HepG2 (cell line): ENCODE data around the gene PEX10. TPM values are rescaled to one million over a fixed set of nuclear protein-coding genes. Genes with fewer than 3 reads are reported as not detected.

Experiments used
- AHR ChIP-seq: IDR thresholded peaks from 2 replicates; pipeline ENCODE4 v1.6.1; 2018; ENCODE audit warnings: missing genetic modification reagents, missing compliant biosample characterization
- BORCS8-MEF2B ChIP-seq: sonication (generic); formaldehyde crosslinking; IDR thresholded peaks from 2 replicates; pipeline ENCODE4 v1.8.0; 2022; ENCODE audit warnings: mild to moderate bottlenecking, missing genetic modification reagents
- CBX2 ChIP-seq, 2 experiments: fragments of 200-600 bp in 1 of 2; sonication (generic); formaldehyde crosslinking in 1 of 2; IDR thresholded peaks; 2 replicates each; pipeline versions ENCODE4 v1.7.0 to v1.8.1; 2018 to 2022; ENCODE audit warnings: low read depth in 2 of 2, low read length in 1 of 2, mild to moderate bottlenecking in 1 of 2, missing genetic modification reagents in 1 of 2
- FIP1L1 ChIP-seq: fragments of 200-400 bp; formaldehyde crosslinking; IDR thresholded peaks from 2 replicates; pipeline ENCODE4 v1.6.1; 2018; ENCODE audit warnings: low read depth, mild to moderate bottlenecking, low read length, moderate library complexity, borderline replicate concordance; ENCODE audit not compliant: insufficient read depth
- FOXK1 ChIP-seq: sonication (generic); formaldehyde crosslinking; IDR thresholded peaks from 2 replicates; pipeline ENCODE4 v1.4.0; 2020; ENCODE audit warnings: low read depth, missing genetic modification reagents, borderline replicate concordance
- HDAC2 ChIP-seq: sonication (generic); formaldehyde crosslinking; IDR thresholded peaks from 2 replicates; pipeline ENCODE4 v1.4.0; 2020; ENCODE audit warnings: missing genetic modification reagents
- REPIN1 ChIP-seq: sonication (generic); formaldehyde crosslinking; IDR thresholded peaks from 2 replicates; pipeline ENCODE4 v1.8.0; 2022; ENCODE audit warnings: missing genetic modification reagents, low read depth, mild to moderate bottlenecking, borderline replicate concordance
- SALL1 ChIP-seq: sonication (generic); formaldehyde crosslinking; IDR thresholded peaks from 2 replicates; pipeline ENCODE4 v1.8.0; 2022; ENCODE audit warnings: mild to moderate bottlenecking, missing genetic modification reagents
- SRSF9 ChIP-seq: fragments of 200-400 bp; formaldehyde crosslinking; IDR thresholded peaks from 2 replicates; pipeline ENCODE4 v1.6.1; 2018; ENCODE audit warnings: borderline replicate concordance, mild to moderate bottlenecking, low read depth, low read length; ENCODE audit not compliant: insufficient read depth, poor library complexity, severe bottlenecking
- ZNF124 ChIP-seq: sonication (generic); formaldehyde crosslinking; IDR thresholded peaks from 2 replicates; pipeline ENCODE4 v1.4.0; 2020; ENCODE audit warnings: missing genetic modification reagents
- ZNF44 ChIP-seq: sonication (generic); formaldehyde crosslinking; IDR thresholded peaks from 2 replicates; pipeline ENCODE4 v1.5.1; 2020; ENCODE audit warnings: mild to moderate bottlenecking, missing genetic modification reagents
- ZNF768 ChIP-seq: sonication (generic); formaldehyde crosslinking; IDR thresholded peaks from 2 replicates; pipeline ENCODE4 v1.4.0; 2020; ENCODE audit warnings: missing genetic modification reagents
- ZNF782 ChIP-seq: sonication (generic); formaldehyde crosslinking; IDR thresholded peaks from 2 replicates; pipeline ENCODE4 v1.4.0; 2020; ENCODE audit warnings: missing genetic modification reagents, mild to moderate bottlenecking, borderline replicate concordance
- polyA plus RNA-seq, 8 experiments: library from polyadenylated mRNA; depleted of rRNA in 3 of 8; stranded (reverse) in 7 of 8; unstranded in 1 of 8; fragments of >200 nt; fragmentation: Illumina TruSeq in 4 of 8; extraction: Trizol in 4 of 8; gene quantifications; 2 replicates each; pipeline versions ENCODE4 v1.2.1 to v1.2.3, GENCODE V29; 2011 to 2016; ENCODE audit warnings: low read depth in 4 of 8, missing spikeins in 1 of 8, mixed read lengths in 1 of 8; ENCODE audit not compliant: insufficient read depth in 1 of 8
- total RNA-seq, 5 experiments: library from RNA; depleted of rRNA; stranded (reverse); fragments of >200 nt; fragmentation: Illumina TruSeq; extraction: Trizol; gene quantifications; 2 replicates each; pipeline ENCODE4 v1.2.3, GENCODE V29; 2016; ENCODE audit warnings: low read depth in 1 of 5
- TF ChIP-seq, protein P1 (sequence below): sonication (generic); formaldehyde crosslinking; IDR thresholded peaks from 2 replicates; pipeline ENCODE4 v1.4.0; 2020; ENCODE audit warnings: missing genetic modification reagents, borderline replicate concordance
- TF ChIP-seq, protein P2 (sequence below): sonication (generic); formaldehyde crosslinking; IDR thresholded peaks from 2 replicates; pipeline ENCODE4 v1.4.0; 2020; ENCODE audit warnings: mild to moderate bottlenecking, low read depth, missing genetic modification reagents
- TF ChIP-seq, protein P3 (sequence below): sonication (generic); formaldehyde crosslinking; IDR thresholded peaks from 2 replicates; pipeline ENCODE4 v1.8.1; 2023; ENCODE audit warnings: mild to moderate bottlenecking, inconsistent platforms, moderate library complexity, missing genetic modification reagents, borderline replicate concordance
- TF ChIP-seq, protein P4 (sequence below): sonication (generic); formaldehyde crosslinking; IDR thresholded peaks from 2 replicates; pipeline ENCODE4 v1.5.0; 2020; ENCODE audit warnings: missing genetic modification reagents
- TF ChIP-seq, protein P5 (sequence below): sonication (generic); formaldehyde crosslinking; IDR thresholded peaks from 2 replicates; pipeline ENCODE4 v1.5.0; 2020; ENCODE audit warnings: missing genetic modification reagents

PEX10 gene
- total and polyA plus RNA-seq, 2 of the 13 experiments (the other 11 are each of a cell fraction or from before 2014, with no cell fraction given) = 16.1 to 39.6 TPM

DNA sequence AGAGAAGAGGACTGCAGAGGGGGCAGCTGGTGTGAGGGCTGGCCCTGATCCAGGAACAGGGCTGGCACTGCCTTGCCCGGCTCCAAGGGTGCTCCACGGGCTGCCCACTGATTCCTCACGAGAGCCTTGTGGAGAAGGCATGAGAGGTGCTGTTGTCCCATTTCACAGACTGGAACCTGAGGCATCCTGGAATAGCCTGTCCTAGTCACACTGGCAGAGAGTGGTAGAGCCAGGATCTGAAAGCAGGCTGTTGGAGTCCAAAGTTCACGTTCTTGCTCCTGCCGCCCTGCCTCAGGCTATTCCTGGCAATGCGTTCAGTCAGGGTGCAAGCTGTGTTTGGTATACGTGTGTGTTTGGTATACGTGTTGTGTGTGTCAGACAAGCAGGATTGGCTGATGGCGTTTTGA, 18.9 kb downstream of the PEX10 start (continued):
- TF ChIP-seq SALL1 (CRISPR knock-in tag) (0 out of 2 replicates have a peak, but pooled peaks have one; percentile 35), ZNF768 (CRISPR knock-in tag) (0 out of 2 replicates have a peak, but pooled peaks have one; percentile 12), ZNF124 (CRISPR knock-in tag) (no peak), FOXK1 (CRISPR knock-in tag) (0 out of 2 replicates have a peak, but pooled peaks have one; percentile 6), CBX2 (IDR thresholded peaks at IDR 0.05; ENCODE audit: low read depth, low read length) (no peak), CBX2 (CRISPR knock-in tag; IDR thresholded peaks at IDR 0.05; ENCODE audit: low read depth) (no peak), ZNF44 (CRISPR knock-in tag) (no peak), SRSF9 (no peak), HDAC2 (CRISPR knock-in tag) (0 out of 2 replicates have a peak, but pooled peaks have one; percentile 37), FIP1L1 (peak; percentile 10; the same call in 1 of the 2 replicates), AHR (CRISPR knock-in tag) (no peak), REPIN1 (CRISPR knock-in tag) (0 out of 2 replicates have a peak, but pooled peaks have one; percentile 23), BORCS8-MEF2B (no peak), ZNF782 (CRISPR knock-in tag) (no peak)
- TF ChIP-seq, protein P1, sequence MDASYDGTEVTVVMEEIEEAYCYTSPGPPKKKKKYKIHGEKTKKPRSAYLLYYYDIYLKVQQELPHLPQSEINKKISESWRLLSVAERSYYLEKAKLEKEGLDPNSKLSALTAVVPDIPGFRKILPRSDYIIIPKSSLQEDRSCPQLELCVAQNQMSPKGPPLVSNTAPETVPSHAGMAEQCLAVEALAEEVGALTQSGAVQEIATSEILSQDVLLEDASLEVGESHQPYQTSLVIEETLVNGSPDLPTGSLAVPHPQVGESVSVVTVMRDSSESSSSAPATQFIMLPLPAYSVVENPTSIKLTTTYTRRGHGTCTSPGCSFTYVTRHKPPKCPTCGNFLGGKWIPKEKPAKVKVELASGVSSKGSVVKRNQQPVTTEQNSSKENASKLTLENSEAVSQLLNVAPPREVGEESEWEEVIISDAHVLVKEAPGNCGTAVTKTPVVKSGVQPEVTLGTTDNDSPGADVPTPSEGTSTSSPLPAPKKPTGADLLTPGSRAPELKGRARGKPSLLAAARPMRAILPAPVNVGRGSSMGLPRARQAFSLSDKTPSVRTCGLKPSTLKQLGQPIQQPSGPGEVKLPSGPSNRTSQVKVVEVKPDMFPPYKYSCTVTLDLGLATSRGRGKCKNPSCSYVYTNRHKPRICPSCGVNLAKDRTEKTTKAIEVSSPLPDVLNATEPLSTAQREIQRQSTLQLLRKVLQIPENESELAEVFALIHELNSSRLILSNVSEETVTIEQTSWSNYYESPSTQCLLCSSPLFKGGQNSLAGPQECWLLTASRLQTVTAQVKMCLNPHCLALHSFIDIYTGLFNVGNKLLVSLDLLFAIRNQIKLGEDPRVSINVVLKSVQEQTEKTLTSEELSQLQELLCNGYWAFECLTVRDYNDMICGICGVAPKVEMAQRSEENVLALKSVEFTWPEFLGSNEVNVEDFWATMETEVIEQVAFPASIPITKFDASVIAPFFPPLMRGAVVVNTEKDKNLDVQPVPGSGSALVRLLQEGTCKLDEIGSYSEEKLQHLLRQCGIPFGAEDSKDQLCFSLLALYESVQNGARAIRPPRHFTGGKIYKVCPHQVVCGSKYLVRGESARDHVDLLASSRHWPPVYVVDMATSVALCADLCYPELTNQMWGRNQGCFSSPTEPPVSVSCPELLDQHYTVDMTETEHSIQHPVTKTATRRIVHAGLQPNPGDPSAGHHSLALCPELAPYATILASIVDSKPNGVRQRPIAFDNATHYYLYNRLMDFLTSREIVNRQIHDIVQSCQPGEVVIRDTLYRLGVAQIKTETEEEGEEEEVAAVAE = no peak
- TF ChIP-seq, protein P2, sequence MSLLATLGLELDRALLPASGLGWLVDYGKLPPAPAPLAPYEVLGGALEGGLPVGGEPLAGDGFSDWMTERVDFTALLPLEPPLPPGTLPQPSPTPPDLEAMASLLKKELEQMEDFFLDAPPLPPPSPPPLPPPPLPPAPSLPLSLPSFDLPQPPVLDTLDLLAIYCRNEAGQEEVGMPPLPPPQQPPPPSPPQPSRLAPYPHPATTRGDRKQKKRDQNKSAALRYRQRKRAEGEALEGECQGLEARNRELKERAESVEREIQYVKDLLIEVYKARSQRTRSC (CRISPR knock-in tag) = no peak
- TF ChIP-seq, protein P3, sequence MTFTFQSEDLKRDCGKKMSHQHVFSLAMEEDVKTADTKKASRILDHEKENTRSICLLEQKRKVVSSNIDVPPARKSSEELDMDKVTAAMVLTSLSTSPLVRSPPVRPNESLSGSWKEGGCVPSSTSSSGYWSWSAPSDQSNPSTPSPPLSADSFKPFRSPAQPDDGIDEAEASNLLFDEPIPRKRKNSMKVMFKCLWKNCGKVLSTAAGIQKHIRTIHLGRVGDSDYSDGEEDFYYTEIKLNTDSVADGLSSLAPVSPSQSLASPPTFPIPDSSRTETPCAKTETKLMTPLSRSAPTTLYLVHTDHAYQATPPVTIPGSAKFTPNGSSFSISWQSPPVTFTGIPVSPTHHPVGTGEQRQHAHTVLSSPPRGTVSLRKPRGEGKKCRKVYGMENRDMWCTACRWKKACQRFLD (CRISPR knock-in tag) = no peak
- TF ChIP-seq, protein P4, sequence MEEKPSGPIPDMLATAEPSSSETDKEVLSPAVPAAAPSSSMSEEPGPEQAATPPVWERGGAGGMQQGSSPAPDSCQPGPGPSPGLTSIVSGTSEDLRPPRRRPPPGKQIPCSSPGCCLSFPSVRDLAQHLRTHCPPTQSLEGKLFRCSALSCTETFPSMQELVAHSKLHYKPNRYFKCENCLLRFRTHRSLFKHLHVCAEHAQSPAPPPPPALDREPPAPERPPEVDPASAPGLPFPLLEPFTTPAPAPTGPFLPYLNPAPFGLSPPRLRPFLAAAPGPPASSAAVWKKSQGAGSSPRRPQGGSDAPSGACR = no peak
- TF ChIP-seq, protein P5, sequence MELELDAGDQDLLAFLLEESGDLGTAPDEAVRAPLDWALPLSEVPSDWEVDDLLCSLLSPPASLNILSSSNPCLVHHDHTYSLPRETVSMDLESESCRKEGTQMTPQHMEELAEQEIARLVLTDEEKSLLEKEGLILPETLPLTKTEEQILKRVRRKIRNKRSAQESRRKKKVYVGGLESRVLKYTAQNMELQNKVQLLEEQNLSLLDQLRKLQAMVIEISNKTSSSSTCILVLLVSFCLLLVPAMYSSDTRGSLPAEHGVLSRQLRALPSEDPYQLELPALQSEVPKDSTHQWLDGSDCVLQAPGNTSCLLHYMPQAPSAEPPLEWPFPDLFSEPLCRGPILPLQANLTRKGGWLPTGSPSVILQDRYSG (CRISPR knock-in tag) = no peak
